IPS DF 4.7 (cell line): ENCODE measurements around the gene ALAD.

Experiments
- DNase-seq: peaks from one replicate; pipeline ENCODE4 v3.0.0-alpha.2; 2013; ENCODE audit warnings: low spot score; ENCODE audit errors: extremely low read depth

ALAD gene

GRCh38 chr9:113350107-113350661 is 50.9 kb downstream of the ALAD start:
- DNase-seq = no peak

GRCh38 chr9:113349445-113350094 is 51.5 kb downstream of the ALAD start, which contains the start of gene BSPRY:
Gene BSPRY (plus strand): TSS chr9:113349541. CDS start chr9:113349580, 39 bp downstream.
- no peak for DNase-seq

DNA sequence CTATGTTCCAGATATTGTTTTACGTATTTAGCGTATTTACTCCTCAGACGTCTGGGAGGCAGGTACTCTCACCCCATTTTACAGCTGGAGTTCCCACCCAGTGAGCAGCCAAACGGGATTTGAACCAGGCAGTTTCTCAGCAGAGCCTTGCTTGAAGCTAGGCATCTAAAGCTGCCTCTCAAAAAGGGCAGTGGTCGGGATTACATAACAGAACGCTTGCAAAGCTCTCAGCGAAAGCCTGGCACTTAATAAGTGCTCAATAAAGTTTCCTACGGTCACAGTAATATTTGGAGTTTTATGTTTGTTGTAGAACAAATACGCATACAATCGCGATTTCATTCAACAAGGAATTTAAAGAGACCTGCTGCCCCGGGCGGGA is 52.0 kb downstream of the ALAD start:
- DNase-seq = no peak

GRCh38 chr9:113348437-113348836 is 52.6 kb downstream of the ALAD start:
- no peak for DNase-seq

DNA sequence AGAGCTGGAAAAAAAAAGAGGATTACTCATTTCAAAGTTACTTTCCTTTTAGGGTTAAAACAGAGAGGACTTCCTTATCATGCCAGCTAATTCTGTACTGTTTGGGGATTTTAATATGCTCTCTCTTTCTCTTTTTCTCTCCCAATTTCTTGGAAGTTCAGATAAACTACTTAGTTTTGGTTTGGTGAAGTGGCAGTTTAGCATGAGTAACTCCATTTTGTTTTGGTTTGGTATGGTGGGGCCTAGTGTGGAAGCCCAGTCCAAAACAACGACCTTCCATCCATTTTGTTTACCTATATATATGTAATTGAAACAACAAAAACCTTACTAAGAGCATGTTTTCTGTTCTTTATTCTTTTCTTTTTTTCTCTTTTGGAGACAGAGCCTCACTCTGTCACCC is 55.4 kb downstream of the ALAD start:
- no peak for DNase-seq

DNA sequence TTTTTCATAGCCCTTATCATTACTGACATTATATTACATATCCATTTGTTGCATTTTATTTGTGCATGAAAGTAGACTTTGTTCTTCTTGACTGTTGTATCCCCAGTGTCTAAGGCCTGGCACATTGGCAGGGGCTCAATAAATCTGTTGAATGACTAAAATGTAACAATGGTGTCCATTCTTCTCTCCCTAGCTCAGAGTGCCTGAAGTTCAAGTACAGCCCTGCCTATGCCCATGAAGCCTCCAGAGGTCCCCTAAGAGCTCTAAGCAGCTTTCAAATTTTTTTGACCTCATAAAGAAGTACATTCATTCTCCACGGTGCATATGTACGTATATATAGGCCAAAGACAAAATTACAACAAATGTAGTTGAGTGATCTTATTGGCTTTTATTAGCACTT is 55.9 kb downstream of the ALAD start:
- DNase-seq = no peak

DNA sequence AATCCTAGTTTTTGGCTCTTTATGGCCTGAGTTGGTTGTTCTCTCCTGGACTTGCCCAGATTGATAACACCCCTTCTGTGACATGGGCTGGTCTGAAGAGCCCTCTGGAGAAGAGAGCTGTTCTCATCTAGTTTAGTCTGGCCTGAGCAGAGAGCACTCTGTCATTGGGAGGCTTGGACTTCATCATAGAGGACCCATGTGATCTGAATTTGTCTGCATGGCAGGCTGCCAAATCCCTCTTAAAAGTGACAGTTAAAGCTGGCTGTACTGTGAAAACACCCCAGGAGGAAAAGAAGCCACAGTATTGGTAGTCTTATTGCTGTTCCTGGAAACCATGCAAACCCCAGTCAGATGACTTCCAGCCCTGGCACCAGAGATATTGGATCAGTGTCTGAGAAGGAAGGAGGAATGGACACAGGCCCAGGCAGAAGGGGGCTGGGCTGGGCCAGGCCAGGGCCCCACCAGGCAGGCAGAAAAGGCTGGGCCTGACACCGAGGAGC is 57.3 kb downstream of the ALAD start:
- DNase-seq = no peak

DNA sequence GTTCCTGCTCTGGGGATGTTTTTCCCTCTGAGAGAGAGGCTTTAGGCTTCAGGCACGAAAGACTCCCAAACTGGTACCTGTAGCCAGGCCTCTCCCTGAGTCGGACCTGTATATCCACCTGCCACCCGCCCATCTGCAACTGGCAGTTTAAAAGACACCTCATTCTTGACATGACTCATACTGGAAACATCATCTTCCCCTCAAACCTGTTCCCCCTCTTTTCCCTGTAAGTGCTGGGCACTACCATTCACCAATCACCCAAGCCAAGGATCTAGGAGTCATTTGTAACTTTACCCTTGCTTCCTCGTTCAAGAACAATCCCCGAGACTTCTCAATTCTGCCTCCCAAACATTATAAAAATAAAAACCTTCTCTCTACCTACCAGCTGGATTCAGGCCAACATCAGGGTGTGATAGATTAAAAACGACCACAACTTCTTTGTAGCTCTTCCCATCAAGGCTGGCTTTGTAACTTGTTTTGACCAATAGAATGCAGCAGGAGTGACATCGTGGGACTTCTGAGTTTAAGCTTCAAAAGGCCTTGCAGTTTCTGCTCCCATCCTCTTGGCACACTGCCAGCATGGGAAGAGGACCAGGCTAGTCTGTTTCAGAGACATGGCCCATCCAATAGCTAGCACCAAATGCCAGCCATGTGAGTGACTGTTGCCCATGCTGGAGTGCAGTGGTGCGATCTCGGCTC is 59.2 kb downstream of the ALAD start:
- no peak for DNase-seq

DNA sequence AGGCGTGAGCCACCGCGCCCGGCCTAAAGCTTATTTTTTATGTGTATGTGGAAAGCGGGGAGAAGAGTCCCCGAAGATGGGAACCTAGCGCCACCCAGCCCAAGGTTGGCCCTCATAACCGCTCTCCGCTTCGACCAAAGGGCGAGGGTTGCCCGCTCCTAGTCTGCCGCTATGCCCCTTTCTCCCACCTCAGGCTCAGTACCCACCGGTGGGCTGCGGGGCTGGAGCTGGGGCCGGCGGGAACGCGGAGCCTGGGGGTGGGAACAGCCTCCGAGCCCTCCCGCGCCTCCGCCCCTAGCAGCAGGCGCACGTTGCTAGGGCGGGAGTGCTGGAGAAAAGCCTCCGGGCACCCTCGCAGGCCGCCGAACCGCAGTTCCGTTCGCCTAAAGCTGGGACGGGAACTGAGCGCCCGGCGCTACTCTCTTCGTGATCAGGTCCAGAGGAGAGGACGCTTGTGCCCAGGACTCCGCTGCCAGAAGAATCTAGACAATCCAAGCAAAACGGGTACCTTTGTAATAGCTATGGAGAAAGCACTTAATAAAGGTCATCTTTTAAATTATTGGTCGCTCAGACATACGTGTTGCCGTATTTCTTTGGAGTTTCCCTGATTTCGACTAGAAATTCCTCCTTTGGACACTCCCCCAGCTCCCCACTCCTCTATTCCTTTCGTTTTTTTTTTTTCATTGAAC is 60.9 kb downstream of the ALAD start, which contains the start of gene WDR31:
Gene WDR31 (minus strand): TSS at position 265 of the 689 bp plus-strand sequence. CDS start 8,253 bp downstream, outside the sequence.
- peak; percentile 62 for DNase-seq

GRCh38 chr9:113337714-113338113 is 63.4 kb downstream of the ALAD start:
- no peak for DNase-seq
